ENCODE results near the gene IFNG.
A peak's percentile ranks its signal among the peaks of the same experiment; 100 is the strongest.

Gene IFNG

DNA sequence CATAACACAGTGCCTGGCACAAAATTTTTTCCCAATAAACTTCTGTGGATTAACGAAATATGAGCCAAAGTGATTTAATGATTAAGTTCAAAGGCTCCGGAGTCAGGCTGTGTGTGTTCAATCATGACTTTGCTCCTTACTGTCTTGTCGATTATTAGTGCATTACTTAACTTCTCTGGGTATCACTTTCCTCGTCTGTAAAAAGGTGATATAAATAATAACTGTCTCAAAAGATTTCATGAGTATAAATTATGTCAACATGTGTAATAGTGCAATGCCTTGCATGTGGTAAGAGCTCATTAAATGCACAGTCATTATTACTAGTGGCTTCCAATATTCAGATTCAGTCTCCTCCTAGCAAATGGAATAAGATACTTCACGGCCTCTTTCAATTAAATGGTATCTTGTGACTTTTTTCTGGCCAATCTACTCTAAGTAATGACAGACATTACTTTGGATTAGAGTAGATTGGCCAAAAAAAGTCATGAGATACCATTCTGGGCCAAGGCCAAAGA, 6.8 kb upstream of the IFNG start:
- no peak for DNase-seq

DNA sequence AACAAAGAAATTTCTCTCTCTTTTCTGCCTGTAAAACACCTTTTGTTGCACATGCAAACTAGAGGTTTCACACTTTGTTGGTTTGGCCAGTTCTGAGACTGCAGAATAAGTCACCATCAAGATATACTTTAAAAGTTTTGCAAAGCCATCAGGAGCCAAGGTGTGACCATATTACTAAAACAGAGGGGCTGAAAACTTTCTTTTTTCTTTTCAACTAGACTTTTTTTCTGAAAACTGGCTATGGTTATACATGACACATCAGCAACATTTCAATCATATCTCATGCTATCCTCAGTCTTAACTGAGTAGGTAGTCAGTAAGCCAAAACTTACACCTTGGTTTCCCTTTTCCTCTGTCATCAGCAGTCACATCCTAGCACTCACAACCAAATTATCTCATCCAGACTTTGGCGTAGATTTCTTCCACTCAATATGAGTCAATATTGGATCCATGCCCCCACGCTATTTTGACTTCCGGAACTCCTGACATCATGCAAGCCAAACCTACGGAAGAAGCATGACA, 4.1 kb upstream of the IFNG start:
- no peak for DNase-seq

DNA sequence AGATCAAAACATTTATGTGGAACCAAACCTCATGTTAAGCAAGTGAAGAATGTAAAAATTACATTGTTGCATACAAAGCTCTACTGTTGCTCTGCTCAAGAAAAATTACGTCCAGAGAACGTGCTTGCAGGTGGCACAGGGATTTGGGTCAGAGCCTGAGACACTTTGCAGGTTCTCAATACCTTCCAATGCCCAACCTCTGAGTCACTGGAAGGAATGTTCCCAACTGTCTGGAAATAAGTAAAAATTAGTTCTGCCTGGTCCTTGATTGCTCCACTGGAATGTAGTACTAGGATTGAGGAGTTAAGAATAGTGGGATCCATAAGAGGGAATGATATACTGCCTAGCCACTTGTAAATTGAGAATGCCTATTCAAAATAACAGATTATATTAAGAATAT, 2.8 kb upstream of the IFNG start:
- DNase-seq = no peak

DNA sequence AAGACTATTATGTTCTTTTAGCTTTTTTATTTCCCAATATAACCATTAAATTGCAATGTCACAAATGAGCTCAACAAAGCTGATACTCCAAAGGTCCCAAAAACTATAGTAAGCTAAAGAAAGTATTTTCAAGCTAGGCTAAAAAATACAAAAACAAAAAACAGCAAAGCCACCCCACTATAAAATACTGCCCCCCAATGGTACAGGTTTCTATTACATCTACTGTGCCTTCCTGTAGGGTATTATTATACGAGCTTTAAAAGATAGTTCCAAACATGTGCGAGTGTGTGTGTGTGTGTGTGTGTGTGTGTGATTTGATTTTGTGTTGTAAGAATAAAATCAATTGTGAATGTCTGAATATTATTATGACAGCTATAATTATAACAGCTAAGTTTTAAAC, 1.1 kb downstream of the IFNG start:
- DNase-seq = no peak

DNA sequence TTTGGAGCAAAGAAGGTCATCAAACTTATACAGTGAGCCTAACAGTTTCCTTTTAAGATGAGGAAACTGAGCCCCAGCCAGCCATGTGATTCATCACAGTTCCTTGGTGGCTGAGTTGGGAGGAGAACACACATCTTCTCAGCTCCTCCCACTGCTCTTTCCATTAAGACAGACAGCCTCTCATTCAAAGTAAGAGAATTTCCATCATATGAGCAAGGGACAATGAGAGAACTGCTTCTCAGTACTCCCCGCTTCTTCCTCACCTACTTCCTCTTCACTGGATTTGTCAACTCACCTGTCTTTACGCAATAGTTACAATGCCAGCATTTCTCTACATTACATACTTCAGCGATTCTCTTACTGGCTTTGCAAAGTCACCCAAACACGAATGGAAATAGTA, 2.2 kb downstream of the IFNG start:
- DNase-seq = no peak

DNA sequence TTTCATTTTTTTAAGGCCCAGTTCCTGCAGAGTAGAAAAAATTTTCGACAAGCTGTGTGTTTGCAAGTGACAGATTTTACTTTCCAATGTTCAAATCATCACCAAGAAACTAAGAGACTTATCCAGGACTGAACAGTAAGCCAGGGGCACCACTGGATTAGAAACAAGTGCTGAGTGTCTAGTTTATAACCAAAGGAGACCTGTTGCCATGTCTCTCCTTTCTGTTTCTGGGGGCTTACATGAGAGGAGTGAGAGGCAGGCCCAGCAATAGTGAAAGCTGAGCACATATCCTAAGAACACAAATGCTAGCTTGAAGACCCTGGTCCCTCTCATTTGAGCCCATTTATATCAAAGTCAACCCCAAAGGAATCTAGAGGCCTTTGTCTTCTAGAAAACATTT, 2.9 kb downstream of the IFNG start:
- DNase-seq = no peak

DNA sequence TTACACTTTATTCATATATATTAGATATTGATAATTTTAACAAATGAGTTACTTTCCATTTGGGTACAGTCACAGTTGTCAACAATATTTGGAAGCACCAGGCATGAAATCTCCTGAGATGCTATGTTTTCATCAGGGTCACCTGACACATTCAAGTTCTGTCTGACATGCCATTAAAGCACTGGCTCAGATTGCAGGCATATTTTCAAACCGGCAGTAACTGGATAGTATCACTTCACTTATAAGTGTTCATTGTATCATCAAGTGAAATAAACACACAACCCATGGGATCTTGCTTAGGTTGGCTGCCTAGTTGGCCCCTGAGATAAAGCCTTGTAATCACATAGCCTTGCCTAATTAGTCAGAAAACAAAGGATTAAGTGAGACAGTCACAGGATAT, 4.8 kb downstream of the IFNG start:
- no peak for DNase-seq

DNA sequence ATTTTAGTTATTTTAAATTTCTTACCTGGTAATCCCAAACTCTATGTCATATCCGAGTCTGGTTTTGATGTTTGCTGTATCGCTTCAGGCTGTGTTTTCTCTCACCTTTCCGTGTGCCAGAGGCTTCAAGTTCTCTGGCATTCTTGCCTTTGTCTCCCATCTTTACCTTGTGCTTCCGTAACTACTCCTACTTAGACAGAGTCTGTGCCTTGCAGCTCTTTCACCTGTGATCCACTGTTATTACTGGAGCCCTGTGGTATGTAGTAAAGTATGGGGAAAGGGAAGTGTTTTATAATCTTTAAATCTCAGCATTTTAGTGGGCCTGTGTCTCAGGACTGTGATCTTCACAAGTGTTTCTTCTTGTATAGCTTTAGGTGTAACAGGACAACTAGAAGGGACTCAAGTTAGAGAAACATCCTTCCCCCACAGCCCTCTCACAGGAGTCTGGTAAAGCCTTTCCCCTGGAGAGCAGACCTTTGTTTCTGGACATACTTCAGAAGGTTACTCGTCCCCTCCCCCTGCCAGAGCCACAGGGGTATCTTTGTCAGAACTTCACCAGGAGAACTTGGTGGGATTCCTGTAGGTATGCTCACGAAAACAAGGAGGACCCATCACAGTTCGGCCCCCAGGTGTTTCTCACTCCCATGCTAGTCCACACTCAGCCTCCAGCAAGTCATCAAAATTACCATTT, 11.1 kb downstream of the IFNG start:
- DNase-seq = no peak

DNA sequence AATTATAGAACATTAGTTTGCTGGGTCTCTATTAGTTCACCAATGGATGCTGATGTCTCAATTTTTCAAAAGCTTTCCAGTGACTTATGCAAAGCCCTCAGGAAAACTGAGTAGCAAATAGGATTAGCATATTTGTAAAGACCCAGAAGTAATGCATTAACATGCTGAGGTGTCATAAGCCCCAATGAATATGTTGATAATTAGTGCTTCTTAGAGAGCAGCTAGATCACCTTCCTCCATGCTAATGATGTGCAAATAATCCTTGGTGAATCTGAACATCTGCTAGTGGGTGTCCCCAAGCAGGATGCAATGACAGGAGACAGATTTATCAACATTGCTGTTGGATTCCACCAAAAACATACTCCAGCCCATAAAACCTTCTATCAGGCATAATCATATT, 19.0 kb downstream of the IFNG start:
- DNase-seq = no peak

DNA sequence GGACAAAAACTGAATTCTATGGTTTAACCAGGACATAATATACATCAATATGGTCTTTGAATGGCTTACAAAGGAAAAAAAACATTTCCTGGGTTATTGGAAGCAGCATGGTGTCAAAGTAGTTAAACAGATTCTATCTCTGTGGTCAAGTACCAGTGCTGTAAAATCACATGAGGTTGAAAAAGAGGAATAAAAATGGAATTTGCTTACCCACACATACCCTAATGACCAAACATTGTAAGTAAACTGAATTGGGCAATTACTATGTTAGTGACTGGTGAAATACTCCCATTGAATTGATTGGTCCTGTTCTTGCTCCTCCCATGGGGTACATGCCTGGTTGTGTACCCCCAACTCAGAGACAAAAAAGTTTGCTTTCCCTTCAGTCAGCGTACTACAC, 19.6 kb downstream of the IFNG start:
- no peak for DNase-seq

DNA sequence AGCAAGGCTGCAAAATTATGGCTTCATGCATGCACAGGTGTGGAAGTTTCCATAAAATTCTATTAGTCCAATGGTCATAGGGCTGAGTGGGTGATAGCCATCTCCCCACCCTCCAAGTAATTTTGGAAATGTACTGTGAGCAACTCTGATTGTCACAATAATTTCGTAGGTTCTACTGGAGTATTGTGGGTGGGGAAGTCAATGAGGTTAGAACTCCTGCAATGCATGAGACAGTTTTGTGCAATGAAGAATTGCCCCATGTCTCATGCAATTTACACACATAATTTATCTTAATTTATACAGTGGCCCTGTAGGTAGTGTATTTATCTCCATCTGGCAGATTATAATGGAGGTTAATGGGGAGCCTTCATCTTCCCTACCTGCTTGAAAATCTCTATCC, 20.5 kb downstream of the IFNG start:
- DNase-seq = no peak

DNA sequence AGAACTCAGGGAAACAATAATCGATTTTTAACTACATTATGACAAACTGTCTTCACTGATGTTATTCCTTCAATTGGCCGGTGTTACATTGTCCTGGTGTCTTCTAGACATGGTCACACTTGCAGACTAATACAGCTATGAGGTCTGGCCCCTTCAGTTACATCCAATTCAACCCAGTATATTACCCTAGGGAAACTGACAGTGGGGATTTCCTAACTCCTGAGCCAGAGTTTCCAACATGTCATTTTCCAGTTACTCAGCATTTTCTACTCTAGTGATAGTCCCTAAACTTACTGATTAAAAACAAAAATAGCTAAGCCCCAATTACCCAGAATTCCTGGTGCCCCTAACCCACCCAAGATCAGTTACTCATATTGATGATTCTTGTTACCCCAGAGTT, 21.1 kb downstream of the IFNG start:
- DNase-seq = no peak

DNA sequence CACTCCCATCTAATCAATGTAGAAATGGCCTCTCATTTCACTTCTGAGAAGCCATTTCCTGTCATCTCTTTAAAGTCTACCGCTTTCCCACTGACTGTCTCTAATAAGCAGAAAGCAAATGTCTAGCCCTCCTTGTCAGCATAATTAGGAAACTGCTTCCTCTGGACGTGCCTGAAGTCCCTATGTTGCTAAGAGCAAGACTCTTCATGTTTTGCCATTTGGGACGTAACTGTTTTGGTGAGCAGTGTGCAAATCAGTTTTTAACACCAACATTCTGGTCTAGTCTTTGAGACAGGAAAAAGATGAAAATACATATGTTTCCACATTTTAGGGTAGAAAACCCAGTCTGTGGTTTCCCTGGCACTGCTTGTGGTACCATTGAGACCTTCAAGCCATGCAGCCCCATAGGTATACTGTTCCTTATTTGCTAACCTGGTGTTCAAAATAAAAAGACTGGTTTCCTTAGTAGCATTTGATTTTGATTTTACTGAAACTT, 22.2 kb downstream of the IFNG start:
- no peak for DNase-seq

DNA sequence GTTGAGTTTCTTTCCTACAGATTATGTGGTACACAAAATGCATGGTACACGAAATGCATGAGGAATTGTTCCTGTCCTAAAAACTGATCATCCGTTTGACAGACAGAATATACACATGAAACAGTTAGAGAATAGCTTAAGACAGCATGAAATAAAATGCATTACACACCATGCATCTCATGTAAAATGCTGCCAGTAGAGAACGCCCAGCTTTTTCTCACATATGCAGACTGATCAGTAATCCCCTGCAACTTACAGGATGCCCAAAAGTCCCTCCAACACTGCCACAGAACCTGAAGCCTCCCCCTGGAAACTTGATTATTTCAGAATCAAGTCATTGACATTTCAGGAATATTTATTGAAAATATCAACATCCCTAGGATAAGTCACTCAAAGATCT, 24.0 kb downstream of the IFNG start:
- DNase-seq = no peak

DNA sequence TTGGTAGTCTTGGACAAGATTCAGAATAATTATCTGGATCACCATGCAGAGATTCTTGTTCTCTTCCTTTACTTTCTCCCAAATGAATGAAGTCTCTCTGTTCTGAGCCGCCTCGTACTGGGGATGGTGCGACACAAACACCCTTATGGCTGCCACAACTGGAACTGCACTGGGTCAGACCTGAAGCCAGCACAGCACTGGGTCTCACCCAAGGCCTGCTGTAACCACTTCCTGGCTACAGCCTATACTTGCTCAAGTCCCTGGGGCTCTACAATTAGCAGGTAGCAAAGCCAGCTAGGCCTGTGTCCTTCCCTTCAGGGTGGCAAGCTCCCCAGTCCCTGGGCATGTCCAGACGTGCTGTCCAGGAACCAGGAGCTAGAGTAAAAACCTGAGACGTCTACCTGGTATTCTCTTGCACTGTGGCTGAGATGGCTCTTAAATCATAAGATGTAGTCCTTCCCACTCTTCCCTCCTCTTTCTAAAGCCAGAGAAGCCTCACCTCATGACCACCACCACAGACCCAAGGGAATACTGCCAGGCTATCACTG, 27.6 kb downstream of the IFNG start:
- DNase-seq = no peak

DNA sequence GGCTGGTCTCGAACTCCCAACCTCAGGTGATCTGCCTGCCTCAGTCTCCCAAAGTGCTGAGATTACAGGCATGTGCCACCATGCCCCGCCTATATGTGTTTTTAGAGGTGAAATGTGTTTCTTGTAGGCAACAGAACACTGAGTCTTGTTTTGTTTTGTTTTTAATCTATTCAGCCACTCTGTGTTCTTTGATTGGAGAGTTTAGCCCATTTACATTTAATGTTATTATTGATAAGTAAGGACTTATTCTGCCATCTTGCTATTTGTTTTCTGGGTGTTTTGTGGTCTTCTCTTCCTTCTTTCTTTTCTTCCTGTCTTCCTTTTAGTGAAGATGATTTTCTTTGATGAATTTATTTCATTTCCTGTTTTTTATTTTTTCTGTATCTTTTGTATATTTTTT, 29.6 kb downstream of the IFNG start:
- DNase-seq = no peak

DNA sequence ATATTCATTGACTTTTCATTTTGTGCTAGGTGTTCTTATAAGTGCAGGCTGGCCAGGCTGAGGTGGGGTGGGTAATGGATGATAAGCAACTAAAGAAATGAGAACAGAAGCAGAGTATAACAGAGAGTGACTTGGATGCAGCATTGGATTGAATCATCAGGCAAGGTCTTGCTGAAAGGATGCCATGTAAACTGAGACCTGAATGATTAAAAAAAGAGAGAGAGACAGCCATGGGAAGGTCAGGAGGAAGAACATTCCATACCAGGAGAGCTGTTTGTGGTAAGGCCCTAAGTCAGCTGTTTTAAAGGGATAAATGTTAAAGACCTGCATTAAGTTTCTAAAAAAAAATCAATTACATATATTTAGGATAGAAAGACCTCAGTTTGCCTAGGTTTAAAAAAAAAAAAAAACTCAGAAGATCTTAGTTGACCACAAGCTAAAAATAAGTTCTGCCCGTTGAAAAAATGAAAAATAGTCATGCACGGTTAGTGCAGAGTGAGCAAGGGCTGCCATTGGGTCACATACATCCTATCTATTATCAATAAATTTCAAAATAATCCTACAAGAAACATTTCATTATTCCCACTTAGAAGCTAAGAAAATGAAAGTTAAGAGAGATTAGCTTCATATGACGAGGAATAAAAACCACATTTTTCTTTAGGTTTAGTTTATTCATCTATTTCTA, 37.2 kb downstream of the IFNG start:
- DNase-seq = no peak

DNA sequence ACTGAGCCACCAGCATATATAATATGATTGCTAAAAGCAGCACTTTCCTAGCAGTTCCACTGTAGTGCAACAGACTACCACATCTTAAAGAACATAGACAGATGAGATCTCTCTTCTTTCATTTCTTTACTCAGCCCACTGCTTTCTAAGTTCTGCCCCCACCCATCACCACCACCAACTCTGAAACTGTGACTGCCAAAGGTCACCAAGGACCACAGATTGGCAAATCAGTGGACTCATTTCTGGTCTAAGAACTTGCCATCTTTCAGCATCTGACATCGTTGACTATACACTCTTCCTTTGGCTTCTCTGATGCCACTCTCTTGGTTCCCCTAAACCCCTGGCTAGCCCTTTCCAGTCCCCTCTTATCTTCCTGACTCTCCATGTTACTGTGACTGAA, 38.4 kb downstream of the IFNG start:
- DNase-seq = no peak

DNA sequence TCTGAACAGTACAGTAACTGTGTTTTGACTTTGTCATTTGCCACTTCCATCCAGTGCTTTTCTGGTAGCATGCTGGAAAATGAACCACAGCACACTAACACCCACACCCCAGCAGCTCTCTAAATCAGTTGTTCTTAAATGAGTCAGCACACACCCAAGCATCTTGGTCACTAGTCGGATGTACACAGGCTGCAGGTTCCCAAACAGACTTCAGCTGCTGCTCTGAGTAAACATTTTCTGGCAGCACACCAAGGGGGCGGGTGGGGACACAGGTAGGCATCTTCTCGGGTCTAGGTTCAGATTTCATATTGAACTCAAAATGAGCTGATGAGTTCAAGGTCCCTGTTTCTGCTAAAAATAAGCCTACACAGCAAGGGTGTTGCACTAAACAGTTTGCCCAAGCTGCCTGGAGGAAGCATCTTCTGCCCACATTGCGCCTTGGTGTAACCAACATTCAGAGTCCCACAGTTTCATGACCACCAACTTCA, 39.8 kb downstream of the IFNG start:
- DNase-seq = peak; percentile 49

DNA sequence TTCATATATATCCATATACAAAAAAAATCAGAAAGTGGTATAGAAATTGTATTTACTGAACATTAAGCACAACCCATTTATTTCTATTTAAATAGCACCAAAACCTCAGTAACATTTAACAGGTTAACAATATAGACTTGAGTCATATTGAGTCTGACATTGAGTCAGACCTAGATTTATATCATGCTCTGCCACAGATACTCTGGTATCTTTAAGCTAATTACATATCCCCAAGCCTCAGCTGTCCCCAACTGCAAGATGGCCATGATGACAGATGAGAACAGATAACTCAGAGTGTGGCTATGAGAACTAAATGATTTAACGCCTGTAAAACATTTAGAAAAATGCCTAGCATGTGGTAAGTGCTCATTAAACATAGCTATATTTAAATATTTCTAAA, 40.3 kb downstream of the IFNG start:
- DNase-seq = no peak

DNA sequence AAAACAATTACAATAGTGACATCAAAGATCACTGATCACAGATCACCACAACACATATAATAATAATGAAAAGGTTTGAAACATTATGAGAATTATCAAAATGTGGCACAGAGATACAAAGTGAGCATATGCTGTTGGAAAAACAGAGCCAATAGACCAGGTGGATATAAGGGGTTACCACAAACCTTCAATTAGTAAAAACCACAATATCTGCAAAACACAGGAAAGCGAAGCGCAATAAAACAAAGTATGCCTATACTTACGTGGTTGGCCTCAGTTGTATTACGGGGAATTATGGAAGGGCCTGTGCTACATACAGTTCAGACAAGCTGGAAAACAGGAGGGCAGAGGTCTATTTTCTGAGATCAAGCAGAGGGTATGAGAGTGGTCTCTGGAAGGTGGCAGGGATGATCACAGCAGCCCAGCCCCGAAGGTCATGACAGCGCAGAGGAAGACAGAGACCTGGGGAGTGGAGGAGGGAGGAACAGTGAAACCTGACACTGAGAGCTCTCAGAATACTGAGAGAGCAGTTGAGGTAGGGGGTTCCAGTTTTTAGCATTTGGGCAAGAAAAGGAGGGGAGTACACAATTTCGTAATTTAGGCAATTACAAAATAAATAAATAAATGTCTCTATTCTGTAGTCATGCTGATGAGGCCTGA, 41.3 kb downstream of the IFNG start:
- no peak for DNase-seq

DNA sequence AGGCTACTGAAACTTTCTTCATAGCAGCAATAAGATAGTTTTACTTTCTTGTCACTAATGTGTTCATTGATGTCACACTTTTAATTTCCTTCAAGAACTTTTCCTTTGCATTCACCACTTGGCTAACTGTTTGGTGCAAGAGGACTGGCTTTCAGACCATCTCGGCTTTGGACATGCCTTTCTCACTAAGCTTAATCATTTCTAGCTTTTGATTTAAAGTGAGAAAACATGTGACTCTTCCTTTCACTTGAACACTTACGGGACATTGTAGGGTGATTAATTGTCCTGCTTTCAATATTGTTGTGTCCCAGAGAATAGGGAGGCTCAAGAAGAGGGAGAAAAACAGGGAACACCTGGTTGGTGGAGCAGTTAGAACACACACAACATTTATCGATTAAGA, 41.9 kb downstream of the IFNG start:
- no peak for DNase-seq

DNA sequence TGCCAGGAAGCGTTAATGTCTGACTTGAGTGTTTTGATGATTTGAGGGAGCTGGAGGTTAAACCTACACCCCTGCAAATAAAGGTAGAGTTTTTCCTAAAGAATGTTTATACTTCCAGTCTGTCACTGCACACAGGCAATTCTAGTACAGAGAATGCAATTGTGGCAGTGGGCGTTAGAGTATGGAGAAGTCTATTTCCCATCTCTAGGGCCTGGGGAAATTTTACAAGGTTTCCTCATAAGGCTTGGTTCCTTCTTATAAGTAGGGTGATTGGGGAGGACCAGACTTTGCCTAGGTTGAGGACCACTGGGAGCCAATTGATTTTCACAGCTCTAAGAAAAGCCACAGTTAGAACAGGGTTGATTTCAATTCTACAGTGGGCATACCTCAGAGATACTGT, 44.3 kb downstream of the IFNG start:
- no peak for DNase-seq
